RWPE1 (cell line): Measurements from ENCODE around the gene UPF1.
"Not testable (repeated sequence)": the region's sequence is repeated elsewhere in the genome, so short reads cannot be mapped to it uniquely, and the experiment has no call there.

Experiments used
- CTCF ChIA-PET: fragments of 350-600 bp; sonication (Branson Sonifier 250); formaldehyde crosslinking; extraction: SDS; loops from one replicate; lab custom pipeline; 2021; lab: Yijun Ruan, JAX
- POLR2A ChIA-PET: fragments of 400-600 bp; formaldehyde crosslinking; extraction: SDS; loops from one replicate; lab custom pipeline; 2020; ENCODE audit warnings: antibody characterized with exemption; ENCODE audit not compliant: low non-redundant PET; lab: Yijun Ruan, JAX
- DNase-seq: peaks from one replicate; pipeline ENCODE4 v3.0.0; 2012; ENCODE audit warnings: low spot score
- H3K27ac ChIP-seq: fragments of 450-650 bp; 2 replicates; pipeline ENCODE4 v1.5.1; 2017
- TF ChIP-seq, protein P1 (sequence below): fragments of 450-650 bp; conservative IDR thresholded peaks from 2 replicates; pipeline ENCODE4 v1.5.1; 2017; ENCODE audit warnings: low read depth, mild to moderate bottlenecking

The UPF1 gene

GRCh38 chr19:18804643-18805042 lies 27.1 kb upstream of the UPF1 start:
- ChIA-PET POLR2A (no interaction called here), CTCF (no interaction called here)
- no peak for DNase-seq
- TF ChIP-seq, protein P1, sequence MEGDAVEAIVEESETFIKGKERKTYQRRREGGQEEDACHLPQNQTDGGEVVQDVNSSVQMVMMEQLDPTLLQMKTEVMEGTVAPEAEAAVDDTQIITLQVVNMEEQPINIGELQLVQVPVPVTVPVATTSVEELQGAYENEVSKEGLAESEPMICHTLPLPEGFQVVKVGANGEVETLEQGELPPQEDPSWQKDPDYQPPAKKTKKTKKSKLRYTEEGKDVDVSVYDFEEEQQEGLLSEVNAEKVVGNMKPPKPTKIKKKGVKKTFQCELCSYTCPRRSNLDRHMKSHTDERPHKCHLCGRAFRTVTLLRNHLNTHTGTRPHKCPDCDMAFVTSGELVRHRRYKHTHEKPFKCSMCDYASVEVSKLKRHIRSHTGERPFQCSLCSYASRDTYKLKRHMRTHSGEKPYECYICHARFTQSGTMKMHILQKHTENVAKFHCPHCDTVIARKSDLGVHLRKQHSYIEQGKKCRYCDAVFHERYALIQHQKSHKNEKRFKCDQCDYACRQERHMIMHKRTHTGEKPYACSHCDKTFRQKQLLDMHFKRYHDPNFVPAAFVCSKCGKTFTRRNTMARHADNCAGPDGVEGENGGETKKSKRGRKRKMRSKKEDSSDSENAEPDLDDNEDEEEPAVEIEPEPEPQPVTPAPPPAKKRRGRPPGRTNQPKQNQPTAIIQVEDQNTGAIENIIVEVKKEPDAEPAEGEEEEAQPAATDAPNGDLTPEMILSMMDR: no peak
- no peak overlapping the region for H3K27ac ChIP-seq

DNA sequence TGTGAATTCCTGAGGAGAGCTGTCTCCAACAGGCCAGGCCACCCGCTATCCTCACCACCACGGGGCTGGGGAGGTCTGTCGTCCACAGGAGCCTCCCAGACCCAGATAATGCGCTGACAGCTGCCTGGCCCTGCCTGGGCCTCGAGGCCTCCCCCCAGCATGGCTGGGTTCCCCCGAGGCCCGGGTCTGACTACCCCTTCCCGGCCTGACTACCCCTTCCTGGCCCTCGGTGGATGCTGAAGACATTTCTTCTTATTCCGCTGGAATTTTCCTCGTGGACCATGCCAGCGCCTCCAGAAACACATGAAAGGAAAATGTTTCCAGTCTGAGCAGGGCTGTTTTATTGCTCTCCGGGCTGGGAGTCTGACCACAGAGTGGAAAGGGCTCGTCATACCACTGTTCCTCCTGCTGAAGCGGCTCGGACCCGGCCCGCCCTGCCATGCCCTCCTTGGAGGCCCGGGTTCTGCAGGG lies 23.9 kb upstream of the UPF1 start:
- DNase-seq: no peak
- TF ChIP-seq, protein P1: no peak
- no peak overlapping the region for H3K27ac ChIP-seq
- ChIA-PET POLR2A (no interaction called here), CTCF (no interaction called here)

- ChIA-PET CTCF (interaction anchor here (0.6 kb wide), 1 partner anchor 37 kb away, joined by 3 read pairs; no protein-coding TSS in a partner anchor), POLR2A (no interaction called here)
- H3K27ac ChIP-seq: peak overlapping the region; percentile 69
- DNase-seq: no peak
- TF ChIP-seq, protein P1: no peak
These were observed 22.4 kb upstream of the UPF1 start for GRCh38 chr19:18809149-18809868.

DNA sequence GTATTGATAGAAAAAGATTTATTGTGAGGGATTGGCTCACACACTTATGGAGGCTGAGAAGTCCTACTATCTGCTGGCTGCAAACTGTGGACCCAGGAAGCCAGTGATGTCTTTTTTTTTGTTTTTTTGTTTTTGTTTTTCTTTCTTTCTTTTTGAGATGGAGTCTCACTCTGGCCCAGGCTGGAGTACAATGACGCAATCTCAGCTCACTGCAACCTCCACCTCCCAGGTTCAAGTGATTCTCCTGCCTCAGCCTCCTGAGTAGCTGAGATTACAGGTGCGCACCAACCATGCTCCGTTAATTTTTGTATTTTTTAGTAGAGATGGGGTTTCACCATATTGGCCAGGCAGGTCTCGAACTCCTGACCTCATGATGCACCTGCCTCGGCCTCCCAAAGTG lies 20.1 kb upstream of the UPF1 start:
- POLR2A ChIA-PET, H3K27ac ChIP-seq, DNase-seq: not testable (repeated sequence)
- CTCF ChIA-PET: interaction anchor here (0.5 kb wide), 1 partner anchor 159 kb away, joined by 3 read pairs; no protein-coding TSS in a partner anchor

- CTCF ChIA-PET: no interaction called here
- POLR2A ChIA-PET: no interaction called here
- no peak for DNase-seq
- H3K27ac ChIP-seq: no peak overlapping the region
- TF ChIP-seq, protein P1: no peak
These were observed 17.7 kb upstream of the UPF1 start for GRCh38 chr19:18814063-18814462.

- ChIA-PET POLR2A (no interaction called here), CTCF (interaction anchor here (0.5 kb wide), 1 partner anchor 101 kb away, joined by 3 read pairs; no protein-coding TSS in a partner anchor)
- no peak for DNase-seq
- H3K27ac ChIP-seq: no peak overlapping the region
- TF ChIP-seq, protein P1: no peak
These were observed 16.1 kb upstream of the UPF1 start for GRCh38 chr19:18815673-18816072.

DNA sequence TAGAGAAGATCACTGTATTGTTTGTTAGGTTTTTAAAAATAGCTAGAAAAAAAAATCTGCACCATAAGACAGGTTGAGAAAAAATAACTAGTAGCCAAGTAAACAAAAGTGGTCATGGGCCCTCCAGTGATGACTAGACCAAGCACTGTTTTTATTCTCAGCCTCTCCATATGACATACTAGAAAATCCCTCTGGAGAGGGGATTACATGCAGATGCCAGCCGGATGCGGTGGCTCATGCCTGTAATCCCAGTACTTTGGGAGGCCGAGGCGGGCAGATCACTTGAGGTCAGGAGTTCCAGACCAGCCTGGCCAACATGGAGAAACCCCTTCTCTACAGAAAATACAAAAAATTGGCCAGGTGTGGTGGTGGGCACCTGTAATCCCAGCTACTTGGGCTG lies 15.1 kb upstream of the UPF1 start:
- H3K27ac ChIP-seq, CTCF ChIA-PET: not testable (repeated sequence)

More for the DNA sequence above, 15.1 kb upstream of the UPF1 start:
- POLR2A ChIA-PET, DNase-seq: not testable (repeated sequence)
